H9 (cell line): ENCODE data around the gene HEPN1. TPM values are rescaled to one million over a fixed set of nuclear protein-coding genes. Genes with fewer than 3 reads are reported as not detected.

ENCODE experiments used
- DNase-seq: peaks from one replicate; pipeline ENCODE4 v3.0.0-alpha.2; 2017
- H2AFZ ChIP-seq: one replicate; pipeline ENCODE4 v1.6.1; 2013; ENCODE audit warnings: mild to moderate bottlenecking, low read length, control low read depth, moderate library complexity
- H2AK5ac ChIP-seq: 2 replicates; pipeline ENCODE4 v1.6.1; 2013; ENCODE audit warnings: low read length, control low read depth, mixed read lengths; ENCODE audit not compliant: insufficient read length
- H2BK120ac ChIP-seq: one replicate; pipeline ENCODE4 v1.6.1; 2013; ENCODE audit warnings: low read depth, mild to moderate bottlenecking, low read length, control low read depth, inconsistent platforms; ENCODE audit not compliant: poor library complexity, severe bottlenecking
- H2BK12ac ChIP-seq: 2 replicates; pipeline ENCODE4 v1.6.1; 2013; ENCODE audit warnings: low read length, control low read depth, mixed read lengths, low read depth; ENCODE audit not compliant: insufficient read length
- H2BK15ac ChIP-seq: 2 replicates; pipeline ENCODE4 v1.6.1; 2013; ENCODE audit warnings: low read depth, low read length, control low read depth
- H2BK20ac ChIP-seq: one replicate; pipeline ENCODE4 v1.6.1; 2013; ENCODE audit warnings: low read depth, mild to moderate bottlenecking, low read length, control low read depth, inconsistent platforms; ENCODE audit not compliant: poor library complexity, severe bottlenecking
- H2BK5ac ChIP-seq: 2 replicates; pipeline ENCODE4 v1.6.1; 2013; ENCODE audit warnings: low read length, control low read depth, mixed read lengths; ENCODE audit not compliant: insufficient read length
- H3K14ac ChIP-seq: 2 replicates; pipeline ENCODE4 v1.6.1; 2013; ENCODE audit warnings: low read length, control low read depth; ENCODE audit not compliant: insufficient read depth
- H3K18ac ChIP-seq: 2 replicates; pipeline ENCODE4 v1.6.1; 2013; ENCODE audit warnings: low read depth, mild to moderate bottlenecking, mixed read lengths, low read length, control low read depth; ENCODE audit not compliant: insufficient read length
- H3K23ac ChIP-seq: 2 replicates; pipeline ENCODE4 v1.6.1; 2013; ENCODE audit warnings: low read length, control low read depth, mixed read lengths, low read depth; ENCODE audit not compliant: insufficient read length
- H3K23me2 ChIP-seq: 2 replicates; pipeline ENCODE4 v1.6.1; 2013; ENCODE audit warnings: low read depth, mild to moderate bottlenecking, mixed read lengths, low read length, control low read depth; ENCODE audit not compliant: insufficient read length, poor library complexity, severe bottlenecking
- H3K27ac ChIP-seq: 2 replicates; pipeline ENCODE4 v1.5.1; 2013; ENCODE audit warnings: low read length, control low read depth, mixed read lengths, low read depth; ENCODE audit not compliant: insufficient read length
- H3K27me3 ChIP-seq: 2 replicates; pipeline ENCODE4 v1.6.1; 2013; ENCODE audit warnings: low read length, control low read depth, inconsistent platforms; ENCODE audit not compliant: insufficient read depth
- H3K4ac ChIP-seq: 2 replicates; pipeline ENCODE4 v1.6.1; 2013; ENCODE audit warnings: low read depth, mild to moderate bottlenecking, control low read depth, inconsistent platforms, low read length, moderate library complexity
- H3K4me1 ChIP-seq: 2 replicates; pipeline ENCODE4 v1.6.1; 2013; ENCODE audit warnings: low read length, control low read depth, inconsistent platforms; ENCODE audit not compliant: insufficient read depth
- H3K4me2 ChIP-seq: 2 replicates; pipeline ENCODE4 v1.6.1; 2013; ENCODE audit warnings: low read length, control low read depth, mixed read lengths; ENCODE audit not compliant: insufficient read length, insufficient read depth
- H3K56ac ChIP-seq: 2 replicates; pipeline ENCODE4 v1.6.1; 2013; ENCODE audit warnings: low read depth, mild to moderate bottlenecking, mixed read lengths, low read length, control low read depth; ENCODE audit not compliant: insufficient read length
- H3K79me1 ChIP-seq: 2 replicates; pipeline ENCODE4 v1.6.1; 2013; ENCODE audit warnings: low read depth, mild to moderate bottlenecking, moderate library complexity, low read length, control low read depth, inconsistent platforms; ENCODE audit not compliant: insufficient read depth, poor library complexity, severe bottlenecking
- H3K79me2 ChIP-seq: 2 replicates; pipeline ENCODE4 v1.6.1; 2013; ENCODE audit warnings: low read length, control low read depth, inconsistent platforms; ENCODE audit not compliant: insufficient read depth
- H3K9ac ChIP-seq: 2 replicates; pipeline ENCODE4 v1.6.1; 2013; ENCODE audit warnings: low read length, control low read depth, mixed read lengths; ENCODE audit not compliant: insufficient read length; ENCODE audit errors: extremely low read depth
- H3K9me3 ChIP-seq: one replicate; pipeline ENCODE4 v1.6.1; 2013; ENCODE audit warnings: low read depth, low read length, inconsistent platforms; ENCODE audit not compliant: control insufficient read depth
- H3T11ph ChIP-seq: one replicate; pipeline ENCODE4 v1.6.1; 2013; ENCODE audit warnings: mild to moderate bottlenecking, low read length, control low read depth, inconsistent platforms
- H4K20me1 ChIP-seq: one replicate; pipeline ENCODE4 v1.6.1; 2013; ENCODE audit not compliant: control insufficient read depth, insufficient read length, insufficient read depth
- H4K5ac ChIP-seq: 2 replicates; pipeline ENCODE4 v1.6.1; 2013; ENCODE audit warnings: low read depth, mild to moderate bottlenecking, mixed read lengths, low read length, control low read depth; ENCODE audit not compliant: insufficient read length
- H4K8ac ChIP-seq: replicated peaks from 2 replicates; pipeline ENCODE4 v1.6.1; 2013; ENCODE audit warnings: low read length, control low read depth, mixed read lengths, low read depth; ENCODE audit not compliant: insufficient read length
- H4K91ac ChIP-seq: 2 replicates; pipeline ENCODE4 v1.6.1; 2013; ENCODE audit warnings: low read depth, mild to moderate bottlenecking, moderate library complexity, mixed read lengths, low read length, control low read depth; ENCODE audit not compliant: insufficient read length
- H3K27ac Mint-ChIP-seq, 3 experiments: 2 replicates in 2 of 3; 3 replicates in 1 of 3; pipeline ENCODE4 v1.8.0; 2020 to 2021; ENCODE audit warnings: mixed read lengths in 3 of 3, mild to moderate bottlenecking in 1 of 3, moderate library complexity in 1 of 3
- H3K27me3 Mint-ChIP-seq: 2 replicates; pipeline ENCODE4 v1.8.0; 2021; ENCODE audit warnings: low read depth, mild to moderate bottlenecking, moderate library complexity, mixed read lengths
- H3K36me3 Mint-ChIP-seq, 3 experiments: 2 replicates in 2 of 3; 3 replicates in 1 of 3; pipeline ENCODE4 v1.8.0; 2020 to 2021; ENCODE audit warnings: low read depth in 3 of 3, mixed read lengths in 3 of 3; ENCODE audit not compliant: insufficient read depth in 1 of 3
- H3K4me1 Mint-ChIP-seq, 2 experiments: 2 replicates each; pipeline ENCODE4 v1.8.0; 2020; ENCODE audit warnings: mixed read lengths in 2 of 2
- H3K4me3 Mint-ChIP-seq, 2 experiments: 2 replicates in 1 of 2; 3 replicates in 1 of 2; pipeline ENCODE4 v1.8.0; 2020 to 2021; ENCODE audit warnings: mild to moderate bottlenecking in 2 of 2, mixed read lengths in 2 of 2, moderate library complexity in 1 of 2
- H3K9me3 Mint-ChIP-seq, 2 experiments: 2 replicates in 1 of 2; 3 replicates in 1 of 2; pipeline ENCODE4 v1.8.0; 2020; ENCODE audit warnings: mild to moderate bottlenecking in 2 of 2, mixed read lengths in 2 of 2, moderate library complexity in 1 of 2
- CTCF ChIP-seq: fragments of 200-600 bp; sonication (generic); conservative IDR thresholded peaks from 3 replicates; pipeline ENCODE4 v1.8.0; 2021; ENCODE audit warnings: antibody characterized with exemption, mild to moderate bottlenecking
- WGBS: extraction: QIAGEN DNeasy Blood & Tissue Kit; methylation state at CpG from one replicate; pipeline ENCODE4 v1.1.7; 2013; ENCODE audit warnings: missing lambda C conversion rate, low lambda C conversion rate, mixed read lengths; ENCODE audit not compliant: insufficient read length; ENCODE audit errors: extremely low coverage; 5-methylcytosine and 5-hydroxymethylcytosine counted together
- total RNA-seq: library from RNA; stranded (reverse); gene quantifications from 2 replicates; pipeline ENCODE4 v1.2.1, GENCODE V29; 2021

Gene HEPN1
- total RNA-seq, 1 experiment from 2014 or later, result not detected

- Histone ChIP-seq H2BK12ac (no peak overlapping the region), H3T11ph (no peak overlapping the region), H3K23ac (no peak overlapping the region)
Measured at GRCh38 chr11:124879493-124880289, 39.4 kb upstream of the HEPN1 start.

More at GRCh38 chr11:124879493-124880289, 39.4 kb upstream of the HEPN1 start:
- Histone ChIP-seq H4K5ac (no peak overlapping the region), H4K20me1 (no peaks in the 10 kb centered on the region), H3K79me2 (no peaks in the 10 kb centered on the region), H3K27ac (no peak overlapping the region), H3K18ac (no peak overlapping the region), H3K4me2 (no peak overlapping the region), H3K27me3 (peaks cover 6% of the 10 kb centered on the region; the same call in 1 of the 2 replicates), H2BK20ac (no peak overlapping the region), H3K4me1 (no peaks in the 10 kb centered on the region), H4K8ac (no peak overlapping the region), H2AFZ (no peak overlapping the region), H4K91ac (no peak overlapping the region), H3K79me1 (no peaks in the 10 kb centered on the region), H2BK15ac (no peak overlapping the region), H3K14ac (no peak overlapping the region), H3K9ac (no peak overlapping the region), H3K4ac (no peak overlapping the region), H2BK5ac (no peak overlapping the region), H3K23me2 (peaks cover 6% of the 10 kb centered on the region), H3K56ac (no peak overlapping the region), H3K9me3 (no peaks in the 10 kb centered on the region), H2AK5ac (no peak overlapping the region), H2BK120ac (no peak overlapping the region)
- Mint-ChIP-seq H3K9me3 (peaks cover 0 to 3% of the 10 kb centered on the region in 2 experiments; a peak in 1 of 5 replicates), H3K36me3 (no peaks in the 10 kb centered on the region; a peak in 1 of 7 replicates), H3K27ac (peak overlapping the region in 1 of 3 experiments; percentile 68; a peak in 1 of 7 replicates), H3K27me3 (peaks cover 18% of the 10 kb centered on the region), H3K4me3 (no peak overlapping the region), H3K4me1 (peaks cover 20 to 29% of the 10 kb centered on the region in 2 experiments)
- no peak for TF ChIP-seq CTCF
- no CpG with 5 or more reads among the region's 16 CpGs for WGBS
- peak; percentile 9 for DNase-seq
